ENCODE measurements around the gene ZDHHC11. TPM values are rescaled to one million over a fixed set of nuclear protein-coding genes. Genes with fewer than 3 reads are reported as not detected.
"Not testable (repeated sequence)": the region's sequence is repeated elsewhere in the genome, so short reads cannot be mapped to it uniquely, and the experiment has no call there.

ZDHHC11 gene
- total RNA-seq, 4 donors from 2014 or later = 2.4 to 5.8 (median 4.8) TPM

- DNase-seq (ENCODE audit: low spot score) (no peak), ATAC-seq (ENCODE audit: low FRiP score) (peak; percentile 3)
- no peak for TF ChIP-seq CTCF (IDR thresholded peaks at IDR 0.05)
Observed at GRCh38 chr5:766666-767431, 83.9 kb downstream of the ZDHHC11 start.

- no peak for DNase-seq (ENCODE audit: low spot score)
- TF ChIP-seq CTCF (IDR thresholded peaks at IDR 0.05) = no peak
- no peak for ATAC-seq (ENCODE audit: low FRiP score)
Observed at GRCh38 chr5:765948-766631, 84.7 kb downstream of the ZDHHC11 start.

GRCh38 chr5:763998-764781, 86.6 kb downstream of the ZDHHC11 start:
- TF ChIP-seq CTCF (IDR thresholded peaks at IDR 0.05) = no peak
- ATAC-seq (ENCODE audit: low FRiP score) (no peak), DNase-seq (ENCODE audit: low spot score) (no peak)

GRCh38 chr5:763397-763796, 87.4 kb downstream of the ZDHHC11 start:
- TF ChIP-seq CTCF (IDR thresholded peaks at IDR 0.05) = no peak

GRCh38 chr5:762996-763395, 87.8 kb downstream of the ZDHHC11 start:
- DNase-seq (ENCODE audit: low spot score); ATAC-seq (ENCODE audit: low FRiP score): not testable (repeated sequence)

More at GRCh38 chr5:763397-763796, 87.4 kb downstream of the ZDHHC11 start:
- ATAC-seq (ENCODE audit: low FRiP score) (no peak), DNase-seq (ENCODE audit: low spot score) (no peak)

GRCh38 chr5:761854-762710, 88.7 kb downstream of the ZDHHC11 start:
- DNase-seq (ENCODE audit: low spot score) (no peak), ATAC-seq (ENCODE audit: low FRiP score) (no peak)
- TF ChIP-seq CTCF (IDR thresholded peaks at IDR 0.05) = no peak
